K562 (cell line): ENCODE data around the gene STX1B. TPM values are rescaled to one million over a fixed set of nuclear protein-coding genes. Genes with fewer than 3 reads are reported as not detected.
A peak's percentile ranks its signal among the peaks of the same experiment; 100 is the strongest.

Experiments
- ATAC-seq: fragments of 200-7000 bp; cut with Tn5 transposase; 3 replicates; pipeline ENCODE4 v1.9.1; 2020; ENCODE audit warnings: moderate library complexity
- BruUV-seq: library from RNA; stranded (reverse); fragments of 400-500 nt; replicated peaks from 2 replicates; lab custom pipeline; 2021; lab: Mats Ljungman, UMichigan
- CTCF ChIA-PET: fragments of 300-600 bp; formaldehyde crosslinking; extraction: SDS; loops from one replicate; lab custom pipeline; 2021; ENCODE audit warnings: low intra/inter-chr PET ratio; lab: Yijun Ruan, JAX
- POLR2A ChIA-PET: fragments of 300-600, 350-650 bp; sonication (Branson Sonifier 250); formaldehyde crosslinking; extraction: SDS; loops from one replicate; lab custom pipeline; 2021; ENCODE audit warnings: antibody characterized with exemption, inconsistent platforms; lab: Yijun Ruan, JAX
- DNase-seq, 4 experiments: peaks; one replicate each; pipeline versions ENCODE4 v3.0.0 to v3.0.0-alpha.2; 2011 to 2018; ENCODE audit warnings: low spot score in 3 of 4, mixed read lengths in 3 of 4; ENCODE audit errors: extremely low read depth in 1 of 4
- FAIRE-seq: peaks from 2 replicates; lab custom pipeline; 2011; peaks lifted over from hg19 to GRCh38; lab: Jason Lieb, UNC
- H2AFZ ChIP-seq: 2 replicates; pipeline ENCODE4 v1.6.0; 2011; ENCODE audit warnings: low read depth, low read length, control low read depth, inconsistent platforms
- H3K27ac ChIP-seq: fragments of 200-600 bp; 3 replicates; pipeline ENCODE4 v1.8.0; 2011; ENCODE audit warnings: low read depth, mild to moderate bottlenecking, control low read depth, inconsistent platforms, low read length, moderate library complexity, mixed read lengths; ENCODE audit errors: extremely low read depth
- H3K27me3 ChIP-seq, 2 experiments: fragments of 300-600 bp in 1 of 2; 2 replicates in 1 of 2; 3 replicates in 1 of 2; pipeline versions ENCODE4 v1.6.0 to v1.8.0; 2011; ENCODE audit warnings: inconsistent platforms in 2 of 2, low read length in 2 of 2, mild to moderate bottlenecking in 1 of 2, mixed read lengths in 1 of 2, moderate library complexity in 1 of 2; ENCODE audit not compliant: control insufficient read depth in 2 of 2, insufficient read depth in 2 of 2
- H3K36me3 ChIP-seq: fragments of 300-600 bp; 3 replicates; pipeline ENCODE4 v1.8.0; 2011; ENCODE audit warnings: mild to moderate bottlenecking, low read length, inconsistent platforms; ENCODE audit not compliant: control insufficient read depth, insufficient read depth
- H3K4me1 ChIP-seq, 2 experiments: fragments of 200-600 bp in 1 of 2; replicated peaks in 1 of 2; 2 replicates in 1 of 2; 3 replicates in 1 of 2; pipeline versions ENCODE4 v1.5.1 to v1.8.0; 2011; ENCODE audit warnings: inconsistent platforms in 2 of 2, low read length in 2 of 2, mild to moderate bottlenecking in 1 of 2, mixed read lengths in 1 of 2, moderate library complexity in 1 of 2; ENCODE audit not compliant: control insufficient read depth in 2 of 2, insufficient read depth in 2 of 2
- H3K4me2 ChIP-seq: 2 replicates; pipeline ENCODE4 v1.6.1; 2011; ENCODE audit warnings: low read length, control low read depth, inconsistent platforms, mixed read lengths; ENCODE audit not compliant: insufficient read depth
- H3K4me3 ChIP-seq: fragments of 200-600 bp; sonication (generic), shearing (Covaris generic); 2 replicates; pipeline ENCODE4 v1.5.1; 2016; ENCODE audit warnings: control low read depth, inconsistent platforms
- H3K79me2 ChIP-seq: fragments of 200-600 bp; 3 replicates; pipeline ENCODE4 v1.8.0; 2011; ENCODE audit warnings: low read length, inconsistent platforms; ENCODE audit not compliant: control insufficient read depth, insufficient read depth
- H3K9ac ChIP-seq, 2 experiments: 2 replicates each; pipeline versions ENCODE4 v1.6.0 to v1.6.1; 2011; ENCODE audit warnings: low read depth in 2 of 2, low read length in 2 of 2, control low read depth in 1 of 2, inconsistent platforms in 1 of 2, mild to moderate bottlenecking in 1 of 2, mixed read lengths in 1 of 2; ENCODE audit not compliant: insufficient read depth in 1 of 2
- H3K9me1 ChIP-seq: one replicate; pipeline ENCODE4 v1.6.0; 2011; ENCODE audit warnings: inconsistent platforms, mild to moderate bottlenecking, low read length, moderate library complexity; ENCODE audit not compliant: control insufficient read depth, insufficient read depth
- H3K9me3 ChIP-seq: replicated peaks from 2 replicates; pipeline ENCODE4 v1.5.1; 2011; ENCODE audit warnings: low read depth, low read length, inconsistent platforms; ENCODE audit not compliant: control insufficient read depth, insufficient read depth
- H4K20me1 ChIP-seq: replicated peaks from 2 replicates; pipeline ENCODE4 v1.6.1; 2011; ENCODE audit warnings: low read length, inconsistent platforms, mixed read lengths; ENCODE audit not compliant: control insufficient read depth, insufficient read depth
- ATF1 ChIP-seq, 2 experiments: fragments of 450-650 bp in 1 of 2; IDR thresholded peaks; 2 replicates each; pipeline ENCODE4 v1.6.1; 2016; ENCODE audit warnings: missing compliant biosample characterization in 1 of 2, missing genetic modification characterization in 1 of 2
- CXXC5 ChIP-seq: fragments of 250-450 bp; sonication (Bioruptor Pico); IDR thresholded peaks from 2 replicates; pipeline ENCODE4 v1.8.0; 2022; ENCODE audit warnings: inconsistent platforms, mild to moderate bottlenecking, moderate library complexity
- EP300 ChIP-seq: IDR thresholded peaks from 2 replicates; pipeline ENCODE4 v1.6.1; 2012; ENCODE audit warnings: low read length, improper control_type of control experiment
- IRF9 ChIP-seq: fragments of 450-650 bp; IDR thresholded peaks from 2 replicates; pipeline ENCODE4 v1.6.1; 2016; ENCODE audit warnings: missing biosample characterization, missing genetic modification characterization
- KDM5B ChIP-seq: fragments of 200-600 bp; sonication (generic); IDR thresholded peaks from 2 replicates; pipeline ENCODE4 v1.6.1; 2012; ENCODE audit warnings: low read depth, mild to moderate bottlenecking, moderate library complexity, low read length, control low read depth, inconsistent platforms; ENCODE audit not compliant: insufficient replicate concordance
- KLF10 ChIP-seq: fragments of 250-450 bp; sonication (Bioruptor Pico); IDR thresholded peaks from 2 replicates; pipeline ENCODE4 v1.6.1; 2021; ENCODE audit warnings: matching md5 sums
- MYC ChIP-seq, 2 experiments: fragments of 250-450 bp in 1 of 2; sonication (Bioruptor Pico) in 1 of 2; IDR thresholded peaks; 2 replicates each; pipeline versions ENCODE4 v1.5.1 to v1.6.1; 2012 to 2021; ENCODE audit warnings: low read depth in 2 of 2, borderline replicate concordance in 1 of 2, improper control_type of control experiment in 1 of 2, low read length in 1 of 2, mild to moderate bottlenecking in 1 of 2, moderate library complexity in 1 of 2
- NONO ChIP-seq, 2 experiments: fragments of 200-400 bp in 1 of 2; fragments of 450-650 bp in 1 of 2; formaldehyde crosslinking in 1 of 2; IDR thresholded peaks; 2 replicates each; pipeline ENCODE4 v1.6.1; 2017; ENCODE audit warnings: low read depth in 2 of 2, mild to moderate bottlenecking in 2 of 2, moderate library complexity in 2 of 2, low read length in 1 of 2
- RB1 ChIP-seq: fragments of 450-650 bp; IDR thresholded peaks from 2 replicates; pipeline ENCODE4 v1.6.1; 2017; ENCODE audit warnings: low read depth, mild to moderate bottlenecking
- SIN3A ChIP-seq, 2 experiments: fragments of 150-350 bp in 1 of 2; IDR thresholded peaks; 2 replicates each; pipeline ENCODE4 v1.6.1; 2011 to 2016; ENCODE audit warnings: borderline replicate concordance in 2 of 2, low read depth in 2 of 2, low read length in 2 of 2, mild to moderate bottlenecking in 2 of 2, moderate library complexity in 2 of 2; ENCODE audit not compliant: control insufficient read depth in 1 of 2
- SIN3B ChIP-seq: fragments of 450-650 bp; IDR thresholded peaks from 2 replicates; pipeline ENCODE4 v1.6.1; 2017; ENCODE audit warnings: low read depth, mild to moderate bottlenecking, moderate library complexity
- ZHX1 ChIP-seq: fragments of 150-350 bp; conservative IDR thresholded peaks from 2 replicates; pipeline ENCODE4 v1.6.1; 2014; ENCODE audit warnings: low read length
- WGBS: fragments of 100-300 bp; shearing (Covaris generic); methylation state at CpG from one replicate; pipeline ENCODE4 v1.1.6; 2016; ENCODE audit warnings: low coverage, mixed read lengths; ENCODE audit not compliant: insufficient coverage; ENCODE audit errors: missing lambda C conversion rate; 5-methylcytosine and 5-hydroxymethylcytosine counted together
- in situ Hi-C: fragments of 300-500 bp; cut with MboI; formaldehyde crosslinking; loops from 4 replicates; pipeline ENCODE4 v1.15.0; 2018; ENCODE audit warnings: inconsistent platforms, mixed read lengths
- intact Hi-C: fragments of 100-400 bp; cut with micrococcal nuclease; formaldehyde crosslinking; loops from 2 replicates; pipeline ENCODE4 v1.14.2; 2022
- polyA plus RNA-seq, 8 experiments: library from polyadenylated mRNA; depleted of rRNA in 4 of 8; stranded (reverse) in 5 of 8; unstranded in 3 of 8; fragments of >200 nt; fragmentation: Nextera tagmentation in 2 of 8; fragmentation: Illumina TruSeq in 1 of 8; extraction: Ambion mirVana in 2 of 8; extraction: Trizol in 1 of 8; gene quantifications; 2 replicates each; pipeline versions ENCODE4 v1.2.1 to v1.2.3, GENCODE V29; 2011 to 2014; ENCODE audit warnings: inconsistent platforms in 1 of 8, missing spikeins in 1 of 8
- total RNA-seq, 7 experiments: library from RNA; depleted of rRNA in 6 of 7; stranded (reverse); fragments of >200 nt in 6 of 7; fragmentation: Illumina TruSeq in 2 of 7; extraction: Trizol in 2 of 7; gene quantifications; 2 replicates each; pipeline versions ENCODE4 v1.2.1 to v1.2.3, GENCODE V29; 2011 to 2021; ENCODE audit warnings: low replicate concordance in 1 of 7

STX1B gene
- total and polyA plus RNA-seq, 9 of the 15 experiments (the other 6 are each of a cell fraction or from before 2014, with no cell fraction given), result 0.07 to 2.5 (median 0.86) TPM

- TF ChIP-seq SIN3A (IDR thresholded peaks at IDR 0.05; ENCODE audit: borderline replicate concordance in 2 of 2, control insufficient read depth in 1 of 2, low read depth in 2 of 2, low read length in 2 of 2) (peak in 1 of 2 experiments; percentile 54; a peak in 1 of 4 replicates), EP300 (no peak)
- TF ChIP-seq, all 486 proteins: peak for 15
These were observed 52.0 kb downstream of the STX1B start (continued) for GRCh38 chr16:30958175-30959079.

- H3K27ac ChIP-seq, result peak within 1 kb of the TSS; percentile 99
- peak; percentile 89 for ATAC-seq
- peak; percentile 11; the same call in 1 of the 2 replicates for TF ChIP-seq RB1
- TF ChIP-seq KDM5B, result peak; percentile 24
- peak; percentile 92 for TF ChIP-seq SIN3B
- TF ChIP-seq MYC (IDR thresholded peaks at IDR 0.05; ENCODE audit: low read depth, low read length), result peak; percentile 81
- TF ChIP-seq MYC (CRISPR knock-in tag; IDR thresholded peaks at IDR 0.05; ENCODE audit: borderline replicate concordance, low read depth), result peak; percentile 82; the same call in 1 of the 2 replicates
- TF ChIP-seq KLF10 (CRISPR knock-in tag), result no peak
- peak; percentile 74 for TF ChIP-seq ATF1 (CRISPR knock-in tag; IDR thresholded peaks at IDR 0.05)
- TF ChIP-seq ATF1 (tag; IDR thresholded peaks at IDR 0.05), result peak; percentile 96
- no peak for TF ChIP-seq IRF9 (tag)
- TF ChIP-seq NONO (IDR thresholded peaks at IDR 0.05; ENCODE audit: low read depth in 2 of 2, low read length in 1 of 2), result peak; percentile 36 to 79; a peak in 2 of 4 replicates
- TF ChIP-seq ZHX1, result 0 out of 2 replicates have a peak, but pooled peaks have one; percentile 57
- peak; percentile 90 for TF ChIP-seq CXXC5 (CRISPR knock-in tag)
These were observed 52.8 kb downstream of the STX1B start, which contains the start of gene SETD1A for GRCh38 chr16:30957456-30958174. Gene SETD1A, plus strand, starts transcription at chr16:30957754. Its CDS starts 978 bp downstream, at chr16:30958732.

More at GRCh38 chr16:30957456-30958174, 52.8 kb downstream of the STX1B start, which contains the start of gene SETD1A:
- H4K20me1 ChIP-seq, result peaks cover 6% of the 10 kb centered on the region
- peaks cover 35% of the 10 kb centered on the region for H3K79me2 ChIP-seq
- H3K9me1 ChIP-seq, result peaks cover 4% of the 10 kb centered on the region
- intact Hi-C loops (loop anchor here (10.0 kb wide), 2 partner anchors 137 to 497 kb away; partner anchors contain the start of genes ARMC5 and VKORC1), in situ Hi-C loops (loop anchor here (10.0 to 25.0 kb wide), 2 partner anchors 737 to 905 kb away; partner anchors contain the start of gene ZNF267)
- peaks cover 27 to 35% of the 10 kb centered on the region in 2 experiments; a peak in 4 of 5 replicates for H3K4me1 ChIP-seq
- H3K27me3 ChIP-seq, result no peaks in the 10 kb centered on the region
- DNase-seq, result peak; percentile 77 to 97 (median 89)
- H2AFZ ChIP-seq, result peak within 1 kb of the TSS; percentile 98
- H3K9me3 ChIP-seq, result no peaks in the 10 kb centered on the region
- peak within 1 kb of the TSS; percentile 95 for H3K4me2 ChIP-seq
- peak within 1 kb of the TSS; percentile 100 for H3K9ac ChIP-seq
- FAIRE-seq, result no peak
- peaks cover 47% of the 10 kb centered on the region for H3K36me3 ChIP-seq
- ChIA-PET POLR2A (interaction anchor here (0.5 to 0.8 kb wide), 5 partner anchors 28 to 904 kb away, joined by 3 read pairs; no protein-coding TSS in a partner anchor), CTCF (no interaction called here)
- under 1% methylated on average over 60 of the region's 85 CpGs for WGBS
- H3K4me3 ChIP-seq, result peak within 1 kb of the TSS; percentile 96
- no TSS peak for BruUV-seq
